GM18858 (cell line): ENCODE measurements around the gene BSCL2.
"Not testable (repeated sequence)": the region's sequence is repeated elsewhere in the genome, so short reads cannot be mapped to it uniquely, and the experiment has no call there.

Source experiments
- ATAC-seq: cut with Tn5 transposase; IDR thresholded peaks from one replicate; pipeline ENCODE4 v1.9.1; 2021; ENCODE audit not compliant: unreplicated experiment

BSCL2 gene

GRCh38 chr11:62719302-62719978 is 12.2 kb upstream of the BSCL2 start:
- ATAC-seq = no peak

GRCh38 chr11:62716816-62717215 is 9.6 kb upstream of the BSCL2 start:
- ATAC-seq = no peak

GRCh38 chr11:62716206-62716605 is 9.0 kb upstream of the BSCL2 start:
- ATAC-seq = no peak

GRCh38 chr11:62715150-62716130 is 8.2 kb upstream of the BSCL2 start:
- ATAC-seq = no peak

- no peak for ATAC-seq
Measured at GRCh38 chr11:62713343-62713742, 6.1 kb upstream of the BSCL2 start.

GRCh38 chr11:62712861-62713260 is 5.6 kb upstream of the BSCL2 start:
- no peak for ATAC-seq

- ATAC-seq = no peak
Measured at GRCh38 chr11:62712276-62712812, 5.1 kb upstream of the BSCL2 start.

GRCh38 chr11:62710001-62710345 is 2.7 kb upstream of the BSCL2 start:
- ATAC-seq = no peak

GRCh38 chr11:62709247-62710000 is 2.2 kb upstream of the BSCL2 start:
- peak; percentile 46 for ATAC-seq

GRCh38 chr11:62708793-62709192 is 1.6 kb upstream of the BSCL2 start:
- no peak for ATAC-seq

GRCh38 chr11:62708392-62708791 is 1.2 kb upstream of the BSCL2 start:
- no peak for ATAC-seq

- no peak for ATAC-seq
Measured at GRCh38 chr11:62706850-62707247, 375 bp downstream of the BSCL2 start.

GRCh38 chr11:62705880-62706849 is 1.1 kb downstream of the BSCL2 start:
- no peak for ATAC-seq

- ATAC-seq = no peak
Measured at GRCh38 chr11:62705413-62705812, 1.8 kb downstream of the BSCL2 start.

GRCh38 chr11:62703921-62704320 is 3.3 kb downstream of the BSCL2 start:
- not testable (repeated sequence) for ATAC-seq

GRCh38 chr11:62702246-62702645 is 5.0 kb downstream of the BSCL2 start:
- ATAC-seq = no peak

GRCh38 chr11:62694455-62695167 is 12.6 kb downstream of the BSCL2 start:
- no peak for ATAC-seq

- ATAC-seq = not testable (repeated sequence)
Measured at GRCh38 chr11:62693624-62694023, 13.6 kb downstream of the BSCL2 start.

GRCh38 chr11:62689421-62690183 is 17.6 kb downstream of the BSCL2 start, which contains the start of gene LRRN4CL:
TSS of gene LRRN4CL (minus strand) at chr11:62689530. CDS start at chr11:62688508, 1,022 bp downstream.
- ATAC-seq = no peak
